ENCODE results near the gene VEGFB. TPM values are rescaled to one million over a fixed set of nuclear protein-coding genes. Genes with fewer than 3 reads are reported as not detected.

Gene VEGFB
- total and polyA plus RNA-seq, 2 of the 4 experiments (the other 2 are of a cell fraction), result 3.0 to 25.1 TPM

DNA sequence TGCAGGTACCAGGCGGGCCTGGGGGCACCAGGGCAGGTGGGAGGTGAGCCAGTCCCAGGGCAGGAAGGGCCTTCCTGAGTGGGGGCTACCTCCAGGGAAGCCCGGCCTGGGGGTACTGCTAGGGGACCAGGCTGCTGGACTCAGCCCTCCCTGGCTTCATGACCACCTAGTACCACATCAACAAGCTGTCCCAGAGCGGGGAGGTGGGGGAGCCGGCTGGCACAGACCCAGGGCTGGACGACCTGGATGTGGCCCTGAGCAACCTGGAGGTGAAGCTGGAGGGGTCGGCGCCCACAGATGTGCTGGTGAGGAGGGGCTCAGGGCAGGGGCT lies 15.1 kb upstream of the VEGFB start:
- CTCF ChIA-PET, result no interaction called here
- H3K18ac ChIP-seq (ENCODE audit: low read depth, low read length), result no peak overlapping the region
- dilution Hi-C loops (cut with HindIII; ENCODE audit: low sequenced_read_pairs, unreplicated experiment), result no loop called here

More for the DNA sequence above, 15.1 kb upstream of the VEGFB start:
- POLR2A ChIA-PET (ENCODE audit: unreplicated experiment), result no interaction called here
- no peaks in the 10 kb centered on the region for H3K27me3 ChIP-seq (ENCODE audit: control insufficient read depth, insufficient read depth, low read length)
- H4K20me1 ChIP-seq (ENCODE audit: insufficient read depth, low read length), result no peaks in the 10 kb centered on the region
- H3K9ac ChIP-seq (ENCODE audit: low read depth, low read length), result no peak overlapping the region
- no peak overlapping the region for H3K4me2 ChIP-seq (ENCODE audit: low read depth, low read length)
- no peak overlapping the region for H3K14ac ChIP-seq (replicated peaks; ENCODE audit: low read depth, low read length)
- peaks cover 4 to 6% of the 10 kb centered on the region in 2 experiments; a peak in 2 of 4 replicates for H3K79me1 ChIP-seq (ENCODE audit: low read depth in 1 of 2, low read length in 2 of 2)
- H2AK9ac ChIP-seq (replicated peaks; ENCODE audit: low read depth, low read length, poor library complexity), result no peak overlapping the region
- H3K9me1 ChIP-seq (ENCODE audit: insufficient read depth, low read length), result 0 out of 2 replicates have a peak, but pooled peaks cover 6% of the 10 kb centered on the region
- WGBS, 2 experiments (ENCODE audit: extremely low coverage in 2 of 2, insufficient read length in 1 of 2), result 100% methylated on average over 1 of the region's 7 CpGs; no CpG with 5 or more reads in 1 of the 2 experiments
- intact Hi-C loops (cut with micrococcal nuclease) (no loop called here), in situ Hi-C loops (cut with MboI; ENCODE audit: low sequenced_read_pairs) (no loop called here)
- H3K4ac ChIP-seq (ENCODE audit: low read depth, low read length), result no peak overlapping the region
- ATAC-seq (ENCODE audit: low read depth), result no peak
- H2BK5ac ChIP-seq (ENCODE audit: low read depth, low read length, poor library complexity, severe bottlenecking), result no peak overlapping the region
- H2BK15ac ChIP-seq (ENCODE audit: low read depth, low read length), result no peak overlapping the region
- no peak overlapping the region for H2AFZ ChIP-seq (replicated peaks; ENCODE audit: low read length, poor library complexity)
- H2BK120ac ChIP-seq (ENCODE audit: low read depth, low read length), result no peak overlapping the region
- TF ChIP-seq MAZ (IDR thresholded peaks at IDR 0.05; ENCODE audit: borderline replicate concordance, low read depth, low read length) (no peak), BHLHE40 (IDR thresholded peaks at IDR 0.05; ENCODE audit: low read depth, low read length) (no peak), CHD1 (IDR thresholded peaks at IDR 0.05; ENCODE audit: low read depth, low read length) (no peak)
- H4K5ac ChIP-seq (ENCODE audit: low read depth, low read length), result no peak overlapping the region
- H3K27ac ChIP-seq (ENCODE audit: insufficient read depth, low read length), result no peak overlapping the region
- H2AK5ac ChIP-seq (ENCODE audit: low read depth, low read length), result no peak overlapping the region
- no peak for DNase-seq
- H3K4me3 ChIP-seq (ENCODE audit: insufficient read depth, low read depth, low read length), result no peak overlapping the region
- no peaks in the 10 kb centered on the region for H3K9me3 ChIP-seq (ENCODE audit: control insufficient read depth, insufficient read depth, low read length)
- H3K56ac ChIP-seq (ENCODE audit: extremely low read depth, insufficient read depth, low read length), result no peak overlapping the region
- no peak overlapping the region for H3K23ac ChIP-seq (ENCODE audit: low read depth, low read length)
- no peak overlapping the region for H4K91ac ChIP-seq (ENCODE audit: insufficient read depth, low read depth, low read length)
- BruUV-seq (replicated peaks), result no TSS peak
- no peak overlapping the region for H4K8ac ChIP-seq (ENCODE audit: low read depth in 2 of 2, low read length in 2 of 2)
- H3K36me3 ChIP-seq (ENCODE audit: control insufficient read depth, insufficient read depth, low read length), result peaks cover 5% of the 10 kb centered on the region
- no peak overlapping the region for H2BK20ac ChIP-seq (ENCODE audit: low read depth, low read length)
- no peaks in the 10 kb centered on the region for H3K4me1 ChIP-seq (ENCODE audit: control insufficient read depth, insufficient read depth, low read length)
